Activated CD4-positive, alpha-beta T cell treated with anti-CD3 and anti-CD28 coated beads, Interleukin-2, Interleukin-4, amounts not matched to agents 100 ng/mL and 50 ng/mL, durations not matched to agents 16 hours and 8 hours (primary cell): Measurements from ENCODE around the gene ORC2.
"Not testable (repeated sequence)": the region's sequence is repeated elsewhere in the genome, so short reads cannot be mapped to it uniquely, and the experiment has no call there.

Experiments
- DNase-seq: peaks from one replicate; pipeline ENCODE4 v3.0.0-alpha.2; 2020; ENCODE audit warnings: low spot score

ORC2 gene

DNA sequence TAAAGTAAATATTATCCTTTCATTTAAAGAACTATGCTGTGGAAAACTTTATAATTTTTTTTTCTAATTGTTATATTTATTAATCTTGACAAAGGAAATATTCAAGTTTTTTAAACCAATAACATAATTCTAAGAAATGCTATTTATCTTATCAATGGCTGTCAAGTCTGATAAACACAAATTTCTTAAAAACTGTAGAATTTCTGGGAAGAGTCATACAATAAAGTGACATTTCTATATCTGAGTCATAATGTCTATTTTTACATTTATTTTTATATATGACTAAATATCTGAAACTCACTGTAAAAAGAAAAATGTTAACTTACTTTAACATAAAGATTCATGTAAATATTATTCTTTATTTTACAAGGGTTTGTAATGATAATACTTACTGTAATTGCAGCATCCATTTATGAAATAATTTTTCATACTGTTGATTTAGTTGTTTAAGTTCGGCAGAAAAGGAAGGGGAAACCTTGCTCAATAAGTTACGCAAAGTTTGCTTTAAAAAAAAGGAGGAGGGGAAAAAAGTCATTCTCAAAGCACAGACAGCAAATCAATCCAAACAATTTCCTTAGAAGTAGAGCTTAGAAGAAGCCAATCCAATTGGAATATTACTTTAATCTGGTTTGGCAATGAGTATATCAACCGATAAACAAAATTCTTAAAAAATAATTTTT, 32.4 kb downstream of the ORC2 start:
- no peak for DNase-seq

DNA sequence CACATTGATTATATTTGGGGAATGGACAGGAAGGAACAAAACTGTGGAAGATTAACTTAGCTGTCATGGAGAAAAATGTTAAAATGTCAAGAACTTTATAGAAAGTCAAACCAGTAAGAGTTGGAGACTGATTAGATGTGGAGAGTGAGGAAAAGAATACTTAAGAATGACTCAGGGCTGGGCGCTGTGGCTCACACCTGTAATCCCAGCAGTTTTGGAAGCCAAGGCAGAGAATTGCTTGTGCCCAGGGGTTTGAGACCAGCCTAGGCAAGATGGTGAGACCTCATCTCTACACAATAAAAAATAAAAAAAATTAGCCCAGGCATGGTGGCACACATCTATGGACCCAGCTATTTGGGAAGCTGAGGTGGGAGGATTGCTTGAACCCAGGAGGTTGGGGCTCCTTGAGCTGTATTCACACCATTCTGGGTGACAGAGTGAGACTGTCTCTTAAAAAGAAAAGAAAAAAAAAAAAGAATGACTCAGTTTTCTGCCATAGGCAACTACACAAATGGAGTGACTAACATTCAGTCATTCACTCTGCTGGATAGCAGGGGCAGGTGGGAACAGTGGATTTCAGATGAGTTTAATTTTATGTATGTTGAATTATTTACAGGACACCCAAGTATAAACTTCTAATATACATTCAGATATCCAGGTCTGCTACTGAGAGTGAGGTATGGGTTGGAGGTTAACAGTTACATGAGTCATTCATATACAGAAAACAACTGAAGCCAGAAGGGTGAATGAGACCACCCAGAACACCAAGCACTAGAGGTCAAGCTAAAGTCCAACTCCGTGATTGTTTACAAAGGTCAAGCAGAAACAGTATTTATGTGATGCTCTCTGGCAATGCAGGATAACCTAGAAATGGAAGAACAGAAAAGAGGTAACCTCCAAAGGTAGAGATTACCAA, 33.9 kb downstream of the ORC2 start:
- no peak for DNase-seq

DNA sequence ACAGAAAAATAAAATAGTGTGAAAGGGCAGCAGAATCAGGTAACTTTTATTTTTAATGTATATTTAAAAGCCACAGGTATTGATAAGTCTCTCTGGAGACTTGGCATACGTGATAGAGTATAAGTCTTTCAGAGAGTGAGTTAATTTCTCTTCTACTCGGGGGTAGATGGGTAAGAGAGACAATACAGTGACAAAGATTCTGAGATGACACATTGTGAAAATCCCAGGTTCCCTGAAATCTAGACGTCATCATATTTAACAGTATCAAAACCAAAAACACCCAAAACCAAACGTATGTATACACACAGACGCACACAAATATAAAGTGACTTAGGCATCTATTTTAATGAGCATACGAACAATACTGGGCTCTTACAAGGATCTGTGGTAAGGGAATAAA, 41.0 kb downstream of the ORC2 start:
- DNase-seq: peak; percentile 62

DNA sequence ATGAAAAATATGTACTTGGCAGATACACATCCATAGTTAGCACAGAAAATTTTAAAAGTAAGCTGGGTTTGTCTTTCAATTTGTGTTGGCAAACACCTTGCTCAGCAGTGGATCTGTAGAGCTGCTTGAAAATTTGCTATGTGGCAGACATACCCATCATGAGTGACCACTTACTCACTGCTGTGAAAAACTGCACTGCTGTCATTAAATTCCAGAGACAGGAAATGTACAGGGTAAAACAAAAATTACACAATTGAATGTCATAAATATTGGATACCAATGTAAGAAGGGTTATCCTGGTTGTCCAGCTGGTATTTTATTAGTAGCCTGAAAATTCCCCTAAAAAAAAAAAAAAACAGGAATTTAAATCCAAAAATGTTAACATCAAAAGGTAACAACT, 49.8 kb downstream of the ORC2 start:
- DNase-seq: no peak

DNA sequence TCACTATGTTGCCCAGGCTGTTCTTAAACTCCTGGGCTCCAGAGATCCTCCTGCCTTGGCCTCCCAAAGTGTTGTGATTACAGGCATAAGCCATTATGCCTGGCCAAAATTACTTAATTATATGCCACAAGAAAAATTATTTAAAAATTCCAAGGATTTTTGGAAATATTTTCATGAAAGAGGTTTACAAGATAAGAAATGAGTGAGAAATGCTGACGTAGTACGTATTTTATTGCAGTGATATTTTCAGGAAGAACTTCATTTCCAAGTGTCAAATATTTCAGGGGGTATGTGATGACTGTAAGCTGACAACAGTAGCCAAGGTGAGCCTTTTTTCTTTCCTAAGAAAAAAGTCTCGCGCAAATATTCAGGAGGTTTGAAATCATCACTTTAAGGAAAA, 53.5 kb downstream of the ORC2 start:
- DNase-seq: no peak

DNA sequence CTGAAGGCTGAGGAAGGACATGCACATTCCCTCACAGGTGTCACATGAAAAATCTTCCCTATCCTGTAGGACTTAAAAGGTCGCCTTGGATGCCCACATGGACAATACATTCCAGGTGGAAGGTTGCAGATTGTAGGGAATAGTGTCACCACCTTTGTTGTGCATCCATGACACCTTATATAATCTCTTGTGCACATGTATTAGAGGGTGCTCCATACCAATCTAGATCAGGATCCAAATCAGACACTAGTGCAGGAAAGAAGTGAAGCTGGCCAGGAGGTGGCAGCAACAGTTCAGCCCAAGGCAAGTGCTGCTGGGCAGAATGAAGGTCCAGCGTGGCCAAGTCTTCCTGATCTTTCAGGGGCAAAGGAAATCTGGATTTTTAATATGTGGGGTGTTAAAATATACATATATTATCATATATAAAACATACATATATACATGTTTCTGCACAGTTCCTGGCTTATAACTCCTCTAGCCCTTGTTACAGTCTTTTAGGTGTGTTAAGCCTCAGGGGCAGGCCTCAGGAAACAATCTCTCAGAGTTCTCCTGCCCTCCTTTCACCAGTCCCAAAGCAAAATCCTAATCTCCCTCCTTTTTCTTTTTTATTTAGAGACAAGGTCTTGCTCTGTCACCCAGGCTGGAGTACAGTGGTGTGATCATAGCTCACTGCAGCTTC, 57.7 kb downstream of the ORC2 start:
- DNase-seq: peak; percentile 54

DNA sequence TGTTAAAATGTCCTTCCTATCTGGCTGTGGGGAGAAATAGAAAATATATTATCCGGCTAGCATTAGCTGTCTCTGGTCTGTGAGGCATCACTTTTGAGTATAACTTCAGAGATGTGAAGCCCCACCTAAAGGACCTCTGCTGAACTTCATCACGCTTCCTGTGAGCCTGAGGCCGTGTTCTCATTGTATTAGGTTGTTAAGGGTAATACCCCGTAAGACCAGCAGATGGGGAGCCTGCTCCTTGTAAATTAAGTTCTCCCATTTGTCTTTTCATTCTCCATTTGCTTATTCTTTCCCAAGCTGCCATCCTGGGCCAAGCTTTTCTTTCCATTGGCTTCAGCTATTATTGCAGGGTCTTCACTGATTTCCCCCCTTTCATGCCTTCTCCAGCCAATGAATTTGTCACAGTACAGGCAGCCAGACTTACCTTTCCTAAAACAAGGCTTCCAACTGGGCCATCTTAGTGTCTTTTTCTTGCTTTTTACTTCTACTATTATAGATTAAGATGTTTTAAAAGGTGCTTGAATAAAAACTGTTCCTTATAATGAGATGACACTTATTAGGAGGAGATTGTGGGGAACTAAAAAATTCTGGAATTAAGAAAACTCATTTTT, 61.9 kb downstream of the ORC2 start:
- peak; percentile 80 for DNase-seq

DNA sequence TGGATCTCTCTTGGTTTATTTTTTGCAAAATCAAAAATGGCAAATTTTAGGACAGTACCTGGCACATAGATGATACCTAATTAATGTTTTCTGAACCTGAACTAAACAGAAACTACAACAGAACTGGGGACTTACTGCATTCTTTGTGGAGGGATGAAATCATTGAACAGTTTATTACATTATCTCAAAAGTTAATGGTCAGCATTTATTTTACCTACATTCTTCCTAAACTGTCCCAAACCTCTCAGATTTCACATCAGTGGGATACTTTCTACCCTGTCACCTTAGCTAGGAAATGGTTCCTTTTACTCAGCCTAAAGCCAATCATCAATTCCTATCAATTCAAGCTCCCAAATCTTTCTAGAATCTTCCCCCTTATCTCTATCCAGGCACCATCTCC, 64.0 kb downstream of the ORC2 start:
- DNase-seq: no peak

DNA sequence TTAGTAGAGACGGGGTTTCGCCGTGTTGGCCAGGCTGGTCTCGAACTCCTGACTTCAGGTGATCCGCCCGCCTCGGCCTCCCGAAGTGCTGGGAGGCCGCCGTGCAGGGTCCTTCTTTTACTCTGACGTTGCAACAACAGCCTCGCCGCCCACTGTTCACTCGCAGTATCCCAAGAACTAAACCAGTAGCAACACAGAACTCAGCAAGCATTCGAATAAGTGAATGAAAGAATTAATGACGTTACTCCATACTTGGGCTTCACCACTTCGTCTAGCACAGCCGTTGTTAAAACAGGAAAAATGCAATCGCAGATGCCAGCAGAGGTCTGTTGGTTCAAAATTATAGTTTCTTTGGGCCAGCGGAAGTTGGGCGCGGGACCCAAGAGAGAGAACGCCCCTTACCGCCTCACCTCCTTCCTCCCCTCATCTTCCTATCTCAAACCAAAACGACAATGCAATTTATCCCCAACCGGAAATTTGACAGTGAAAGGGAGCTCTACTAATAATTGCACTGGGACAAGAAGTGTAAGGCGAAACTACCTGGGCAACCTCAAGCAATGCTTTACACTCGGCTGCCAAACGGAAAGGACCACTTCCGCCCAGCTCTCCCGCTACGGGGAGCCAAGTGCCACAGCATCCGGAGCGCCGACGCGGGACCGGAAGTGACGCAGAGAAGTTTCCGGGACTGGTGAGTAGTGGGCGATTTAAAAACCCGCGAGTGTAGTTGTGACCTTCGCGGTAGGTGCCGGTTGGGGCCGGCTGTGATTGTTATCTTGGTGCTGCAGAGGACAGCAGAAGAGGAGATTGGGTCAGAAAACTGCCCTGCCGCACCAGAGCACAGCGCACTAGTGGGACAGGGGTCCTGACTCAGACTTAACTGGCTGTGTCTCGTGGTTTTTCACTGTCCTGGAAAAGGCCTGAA, 74.5 kb downstream of the ORC2 start, which contains the start of the genes NIF3L1 and PPIL3:
NIF3L1 (plus strand) TSS at position 668 of the 922 bp plus-strand sequence. CDS start 2,573 bp downstream, outside the sequence.
PPIL3 (minus strand) TSS at position 374 of the 922 bp plus-strand sequence. CDS start 1,462 bp downstream, outside the sequence.
- DNase-seq: peak; percentile 99

DNA sequence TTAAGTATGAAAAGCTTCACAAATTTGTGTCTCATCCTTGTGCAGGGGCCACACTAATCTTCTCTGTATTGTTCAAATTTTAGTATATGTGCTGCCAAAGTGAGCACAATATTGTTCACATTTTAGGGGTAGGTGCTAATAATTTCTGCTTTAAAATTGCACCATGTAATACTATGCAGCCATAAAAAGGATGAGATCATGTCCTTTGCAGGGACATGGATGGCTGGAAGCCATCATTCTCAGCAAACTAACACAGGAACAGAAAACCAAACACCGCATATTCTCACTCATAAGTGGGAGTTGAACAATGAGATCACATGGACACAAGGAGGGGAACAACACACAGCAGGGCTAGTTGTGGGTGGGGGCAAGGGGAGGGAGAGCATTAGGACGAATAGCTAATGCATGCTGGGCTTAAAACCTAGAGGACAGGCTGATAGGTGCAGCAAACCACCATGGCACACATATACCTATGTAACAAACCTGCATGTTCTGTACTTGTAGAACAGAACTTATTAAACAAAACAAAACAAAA, 81.7 kb downstream of the ORC2 start:
- DNase-seq: not testable (repeated sequence)

DNA sequence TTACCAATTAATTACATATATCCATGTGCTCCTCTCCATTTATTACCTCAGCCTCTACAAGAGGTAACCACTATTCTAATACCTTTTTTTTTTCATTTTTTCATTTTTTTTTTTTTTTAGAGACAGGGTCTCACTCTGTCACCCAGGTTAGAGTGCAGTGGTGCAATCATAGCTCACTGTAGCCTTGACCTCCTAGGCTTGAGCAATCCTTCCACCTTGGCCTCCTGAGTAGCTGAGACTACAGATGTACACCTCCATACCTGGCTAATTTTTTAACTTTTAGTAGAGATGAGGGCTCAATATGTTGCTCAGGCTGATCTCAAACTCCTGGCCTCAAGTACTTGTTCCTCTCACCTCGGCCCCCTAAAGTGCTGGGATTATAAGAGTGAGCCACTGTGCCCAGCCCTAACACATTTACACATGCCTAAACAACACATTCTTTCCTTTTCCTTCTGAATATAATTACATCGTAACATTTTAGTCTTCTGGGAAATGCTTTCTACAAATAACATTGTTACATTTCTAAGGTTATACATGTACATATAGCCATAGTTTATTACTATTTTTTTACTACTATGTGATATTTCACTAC, 85.1 kb downstream of the ORC2 start:
- DNase-seq: no peak

DNA sequence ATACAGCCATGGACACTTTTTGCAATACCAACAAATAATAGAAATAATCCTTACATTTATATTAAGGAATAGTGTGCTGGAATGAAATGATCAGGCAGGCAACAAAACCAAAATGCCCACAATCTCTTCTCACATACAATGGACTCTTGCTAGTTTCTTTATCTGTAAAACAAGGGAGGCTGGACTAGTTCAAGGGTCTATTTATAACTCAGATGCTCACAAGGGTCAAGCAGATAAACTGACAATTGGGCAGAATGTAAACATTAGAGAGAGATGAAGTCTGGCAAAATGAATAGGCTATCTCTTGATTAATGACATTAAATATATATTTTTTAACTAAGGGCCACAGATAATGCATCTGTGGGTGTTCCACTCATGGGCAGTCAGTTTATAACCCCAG, 86.0 kb downstream of the ORC2 start:
- no peak for DNase-seq

DNA sequence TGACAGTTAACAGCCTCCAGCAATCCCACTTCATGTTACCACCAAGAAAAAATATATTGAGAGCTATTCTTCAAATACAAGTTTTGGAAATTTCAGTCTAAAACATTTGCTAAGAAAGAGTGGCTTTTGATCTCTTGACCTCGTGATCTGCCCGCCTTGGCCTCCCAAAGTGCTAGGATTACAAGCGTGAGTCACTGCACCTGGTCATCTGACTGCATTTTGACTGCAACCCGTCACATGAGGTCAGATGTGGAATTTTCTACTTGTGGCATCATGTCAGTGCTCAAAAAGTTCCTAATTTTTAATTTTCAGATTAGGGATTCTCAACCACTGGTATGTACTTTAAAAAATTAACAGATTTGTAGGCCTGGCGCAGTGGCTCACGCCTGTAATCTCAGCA, 89.9 kb downstream of the ORC2 start:
- no peak for DNase-seq

DNA sequence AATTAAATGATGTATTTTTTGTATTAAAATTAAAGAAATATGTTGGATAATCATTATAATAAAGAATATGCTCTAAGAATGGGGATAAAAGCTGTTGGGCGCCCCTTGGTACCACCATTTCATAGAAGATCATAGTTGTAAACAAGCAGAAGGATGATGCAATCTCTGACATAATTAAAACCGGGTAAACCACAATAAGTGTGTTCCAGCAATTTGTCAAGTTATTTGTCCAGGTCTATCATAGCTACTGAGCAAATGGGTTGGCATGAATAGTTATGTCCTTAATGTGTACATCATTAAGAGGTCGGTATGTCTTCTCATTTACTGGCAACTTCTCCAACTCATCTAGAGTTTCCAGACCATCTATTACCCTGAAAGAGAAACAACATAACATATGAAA, 92.3 kb downstream of the ORC2 start:
- no peak for DNase-seq

DNA sequence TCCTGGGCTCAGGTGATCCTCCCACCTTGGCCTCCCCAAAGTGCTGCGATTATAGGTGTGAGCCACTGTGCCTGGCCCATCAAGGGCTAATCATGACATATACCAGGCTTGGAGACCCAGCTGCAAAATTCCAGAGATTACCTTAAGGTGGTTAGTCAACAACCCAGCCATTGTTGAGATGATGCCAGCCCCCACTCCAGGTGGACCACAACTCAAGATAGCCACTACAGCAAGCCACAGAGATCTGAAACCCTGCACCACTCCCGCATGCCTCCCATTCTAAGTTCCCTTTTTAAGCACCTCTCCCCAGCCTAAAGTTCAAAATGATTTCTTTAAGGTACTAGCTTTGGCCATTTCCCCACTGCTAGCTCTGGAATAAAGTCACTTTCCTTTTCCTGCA, 94.4 kb downstream of the ORC2 start:
- no peak for DNase-seq

DNA sequence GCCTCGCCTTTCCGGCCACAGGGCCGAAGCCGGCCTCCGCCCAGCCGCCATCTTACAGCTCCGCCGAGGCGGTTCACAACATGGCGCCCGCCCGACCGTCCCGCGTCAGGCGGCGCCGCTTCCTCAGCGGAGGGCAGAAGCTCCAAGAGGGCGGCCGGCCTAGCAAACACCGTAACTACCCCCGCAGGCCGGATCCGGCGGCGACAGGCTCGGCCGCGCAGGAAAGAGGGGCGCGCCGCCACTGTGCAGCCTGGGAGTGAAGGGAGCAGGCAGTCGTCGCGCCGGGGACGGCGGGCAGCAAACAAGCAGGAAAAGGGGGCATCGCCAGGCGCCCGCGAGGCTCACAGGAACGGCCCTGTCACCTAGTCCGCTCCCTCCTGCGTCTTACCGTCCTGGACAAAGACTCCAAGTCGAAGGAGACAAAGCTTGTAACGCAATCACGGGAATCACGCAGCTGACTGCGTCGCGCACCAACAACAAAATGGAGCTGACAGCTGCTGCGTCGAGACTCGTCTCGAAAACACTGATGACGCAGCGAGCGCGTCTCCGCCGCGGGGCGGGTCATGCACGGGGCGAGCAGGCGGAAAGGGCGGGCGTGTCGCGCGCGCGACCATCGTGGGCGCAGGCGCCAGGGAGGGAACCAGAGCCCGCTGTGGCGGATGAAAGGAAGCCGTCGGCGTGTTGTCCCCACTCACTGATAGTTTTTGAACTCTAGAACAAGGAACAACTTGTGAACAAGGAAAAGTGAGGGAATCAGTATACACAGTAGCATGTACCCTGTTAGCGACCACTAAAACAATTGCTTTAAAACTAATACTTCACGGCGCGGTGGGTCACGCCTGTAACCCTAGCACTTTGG, 99.1 kb downstream of the ORC2 start, which contains the start of gene CLK1:
CLK1 (minus strand) TSS at position 483 of the 859 bp plus-strand sequence. CDS start 2,796 bp downstream, outside the sequence.
- DNase-seq: peak; percentile 96

DNA sequence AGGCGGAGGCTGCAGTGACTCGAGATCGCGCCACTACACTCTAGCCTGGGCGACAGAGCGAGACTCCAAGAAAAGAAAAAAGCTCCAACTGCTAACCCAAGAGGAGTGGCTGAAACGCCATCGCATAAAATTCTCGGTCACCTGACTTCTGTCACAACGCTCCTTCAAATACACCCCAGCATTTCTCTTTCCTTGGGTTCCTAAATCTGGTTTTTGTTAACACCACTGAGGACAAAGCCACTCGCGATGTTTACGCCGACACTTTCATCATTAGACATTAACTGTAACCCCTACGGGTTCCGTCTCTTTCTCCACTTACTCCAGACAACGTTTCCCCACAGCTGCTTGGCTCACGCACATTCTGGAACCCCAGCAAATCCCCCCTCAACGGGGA, 99.7 kb downstream of the ORC2 start:
- peak; percentile 18 for DNase-seq

DNA sequence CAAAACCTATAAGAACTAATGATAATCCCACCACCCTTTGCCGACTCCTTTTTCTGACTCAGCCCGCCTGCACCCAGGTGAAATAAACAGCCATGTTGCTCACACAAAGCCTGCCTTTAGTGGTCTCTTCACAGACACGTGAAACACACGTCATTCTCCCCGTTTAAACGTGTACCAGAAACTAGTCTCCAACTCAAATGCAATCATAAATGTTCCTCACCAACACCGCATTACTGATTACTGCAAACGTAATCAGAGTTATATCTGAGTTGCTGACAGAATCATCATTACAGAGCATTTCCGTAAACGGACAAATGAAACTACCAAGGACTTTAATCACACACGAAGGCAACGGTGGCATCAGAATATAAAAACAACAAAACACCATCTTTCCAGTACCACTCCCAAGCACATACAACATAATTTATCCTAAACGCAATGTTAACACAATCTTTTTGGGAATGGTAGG, 100.9 kb downstream of the ORC2 start:
- DNase-seq: peak; percentile 83

DNA sequence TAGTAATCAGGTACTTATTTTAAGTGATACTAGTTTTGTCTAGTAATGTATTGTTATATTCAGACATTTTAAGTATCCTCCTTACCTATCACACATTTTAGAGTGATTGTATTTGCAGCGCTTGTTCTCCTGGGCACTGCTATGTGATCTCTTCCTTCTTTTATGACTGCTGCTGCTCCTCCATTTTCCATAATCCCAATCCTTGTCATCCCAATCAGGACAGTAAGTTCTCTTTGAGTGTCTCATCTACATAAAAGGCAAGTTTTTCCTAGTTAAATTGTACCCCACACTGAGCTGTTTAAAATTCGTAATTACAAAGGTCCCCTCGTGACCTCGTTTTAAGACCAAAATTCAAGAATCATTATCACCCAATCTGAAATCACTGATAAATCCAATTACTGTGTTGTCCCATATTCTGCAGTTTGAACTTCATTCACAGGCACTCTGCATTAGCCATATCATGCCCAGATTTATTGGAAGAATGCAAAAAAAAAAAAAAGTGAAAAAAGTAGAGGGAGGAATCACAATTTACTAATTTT, 101.8 kb downstream of the ORC2 start:
- DNase-seq: no peak
